Measurements from ENCODE around the gene TRAF3IP1. TPM values are rescaled to one million over a fixed set of nuclear protein-coding genes. Genes with fewer than 3 reads are reported as not detected.

Gene TRAF3IP1
- total and polyA plus RNA-seq, 12 donors = 4.0 to 20.4 (median 10.4) TPM

- ATAC-seq (no peak), DNase-seq (no peak)
- intact Hi-C loops (cut with DNase I) = loop anchor here in 1 of 10 donors (10.0 kb wide), 1 partner anchor 49 kb away; no protein-coding TSS in a partner anchor
- H3K27me3 ChIP-seq = peaks cover 0 to 14% (median 0%) of the 10 kb centered on the region in 7 donors
- peaks cover 0 to 70% (median 31%) of the 10 kb centered on the region in 9 donors for H3K36me3 ChIP-seq
- no peak overlapping the region for H3K27ac ChIP-seq
- no peak for TF ChIP-seq CTCF (IDR thresholded peaks at IDR 0.05)
- whole genome bisulfite sequencing, 2 donors = 97% methylated on average over 13 of the region's 13 CpGs
- no peaks in the 10 kb centered on the region for H3K9me3 ChIP-seq
- H3K4me3 ChIP-seq = no peak overlapping the region
- peaks cover 0 to 44% (median 34%) of the 10 kb centered on the region in 9 donors for H3K4me1 ChIP-seq
Measured at GRCh38 chr2:238444242-238444641, 123.9 kb downstream of the TRAF3IP1 start.

GRCh38 chr2:238445409-238446190 lies 125.3 kb downstream of the TRAF3IP1 start:
- Histone ChIP-seq H3K9me3 (no peaks in the 10 kb centered on the region), H3K36me3 (peaks cover 0 to 75% (median 31%) of the 10 kb centered on the region in 9 donors), H3K27ac (no peak overlapping the region), H3K4me1 (peaks cover 0 to 44% (median 33%) of the 10 kb centered on the region in 9 donors), H3K4me3 (no peak overlapping the region), H3K27me3 (peaks cover 0 to 12% (median 0%) of the 10 kb centered on the region in 7 donors)
- no peak for TF ChIP-seq CTCF (IDR thresholded peaks at IDR 0.05)
- intact Hi-C loops (cut with DNase I) = loop anchor here in 1 of 10 donors (10.0 kb wide), 1 partner anchor 51 kb away; no protein-coding TSS in a partner anchor
- DNase-seq (no peak), ATAC-seq (no peak)
- 75 to 79% methylated on average over 17 of the region's 17 CpGs for WGBS, 2 donors

GRCh38 chr2:238446371-238446770 lies 126.1 kb downstream of the TRAF3IP1 start:
- Histone ChIP-seq H3K4me3 (no peak overlapping the region), H3K9me3 (no peaks in the 10 kb centered on the region), H3K4me1 (peaks cover 0 to 44% (median 29%) of the 10 kb centered on the region in 9 donors), H3K27me3 (peaks cover 0 to 6% (median 0%) of the 10 kb centered on the region in 7 donors), H3K36me3 (peaks cover 0 to 83% (median 31%) of the 10 kb centered on the region in 9 donors), H3K27ac (no peak overlapping the region)
- WGBS, 2 donors = 93 to 97% methylated on average over 8 of the region's 8 CpGs
- intact Hi-C loops (cut with DNase I) = loop anchor here in 1 of 10 donors (10.0 kb wide), 1 partner anchor 52 kb away; no protein-coding TSS in a partner anchor
- ATAC-seq (no peak), DNase-seq (no peak)
- no peak for TF ChIP-seq CTCF (IDR thresholded peaks at IDR 0.05)

- Histone ChIP-seq H3K36me3 (peaks cover 0 to 93% (median 31%) of the 10 kb centered on the region in 9 donors), H3K27me3 (peaks cover 0 to 6% (median 0%) of the 10 kb centered on the region in 7 donors), H3K9me3 (no peaks in the 10 kb centered on the region), H3K27ac (peak overlapping the region in 1 of 10 donors; percentile 79), H3K4me1 (peaks cover 0 to 36% (median 22%) of the 10 kb centered on the region in 9 donors), H3K4me3 (no peak overlapping the region)
- intact Hi-C loops (cut with DNase I) = loop anchor here in 2 of 10 donors (2.0 to 10.0 kb wide), 2 partner anchors 53 to 69 kb away; no protein-coding TSS in a partner anchor
- ATAC-seq = peak in 1 of 8 donors; percentile 31
- no peak for DNase-seq
- WGBS, 2 donors = 80 to 84% methylated on average over 19 of the region's 19 CpGs
- TF ChIP-seq CTCF (IDR thresholded peaks at IDR 0.05) = no peak
Measured at GRCh38 chr2:238448031-238448955, 128.0 kb downstream of the TRAF3IP1 start.
